IMR-90 (cell line): ENCODE measurements around the gene MID1. TPM values are rescaled to one million over a fixed set of nuclear protein-coding genes. Genes with fewer than 3 reads are reported as not detected.

ENCODE experiments used
- ATAC-seq: fragments of 200-7000 bp; cut with Tn5 transposase; 2 replicates; pipeline ENCODE4 v1.9.1; 2020; ENCODE audit warnings: low read depth, mild to moderate bottlenecking, moderate library complexity
- BruUV-seq: library from RNA; stranded (reverse); fragments of 400-500 nt; replicated peaks from 2 replicates; lab custom pipeline; 2021; lab: Mats Ljungman, UMichigan
- CTCF ChIA-PET: fragments of 300-600 bp; formaldehyde crosslinking; extraction: SDS; loops from one replicate; lab custom pipeline; 2021; ENCODE audit warnings: antibody characterized with exemption; lab: Yijun Ruan, JAX
- POLR2A ChIA-PET: fragments of 300-600 bp; sonication (Branson Sonifier 250); formaldehyde crosslinking; loops from one replicate; lab custom pipeline; 2022; ENCODE audit warnings: antibody characterized with exemption; ENCODE audit not compliant: unreplicated experiment; lab: Charles Lee
- DNase-seq: peaks from one replicate; pipeline ENCODE4 v3.0.0; 2013
- H2AFZ ChIP-seq: replicated peaks from 2 replicates; pipeline ENCODE3; 2013; ENCODE audit warnings: low read length, mild to moderate bottlenecking; ENCODE audit not compliant: poor library complexity
- H2AK5ac ChIP-seq: 2 replicates; pipeline ENCODE4 v1.6.1; 2013; ENCODE audit warnings: low read depth, low read length, inconsistent platforms
- H2AK9ac ChIP-seq: replicated peaks from 2 replicates; pipeline ENCODE3; 2013; ENCODE audit warnings: mild to moderate bottlenecking, low read depth, low read length, moderate library complexity; ENCODE audit not compliant: poor library complexity
- H2BK120ac ChIP-seq: 2 replicates; pipeline ENCODE4 v1.6.1; 2013; ENCODE audit warnings: low read depth, low read length, inconsistent platforms
- H2BK15ac ChIP-seq: 3 replicates; pipeline ENCODE4 v1.6.1; 2013; ENCODE audit warnings: low read depth, low read length, inconsistent platforms
- H2BK20ac ChIP-seq: 2 replicates; pipeline ENCODE4 v1.6.1; 2013; ENCODE audit warnings: low read depth, mild to moderate bottlenecking, inconsistent platforms, low read length, moderate library complexity
- H2BK5ac ChIP-seq: 2 replicates; pipeline ENCODE4 v1.6.1; 2013; ENCODE audit warnings: mild to moderate bottlenecking, low read depth, low read length, inconsistent platforms; ENCODE audit not compliant: poor library complexity, severe bottlenecking
- H3K14ac ChIP-seq: replicated peaks from 2 replicates; pipeline ENCODE4 v1.6.1; 2013; ENCODE audit warnings: low read depth, low read length, inconsistent platforms
- H3K18ac ChIP-seq: 2 replicates; pipeline ENCODE4 v1.6.1; 2013; ENCODE audit warnings: low read depth, low read length, control low read depth
- H3K23ac ChIP-seq: 2 replicates; pipeline ENCODE4 v1.6.1; 2013; ENCODE audit warnings: low read depth, low read length, inconsistent platforms
- H3K27ac ChIP-seq: 2 replicates; pipeline ENCODE4 v1.5.1; 2013; ENCODE audit warnings: mild to moderate bottlenecking, control low read depth, low read length; ENCODE audit not compliant: insufficient read depth
- H3K27me3 ChIP-seq: 2 replicates; pipeline ENCODE4 v1.6.1; 2013; ENCODE audit warnings: low read length; ENCODE audit not compliant: control insufficient read depth, insufficient read depth
- H3K36me3 ChIP-seq: 2 replicates; pipeline ENCODE4 v1.6.1; 2013; ENCODE audit warnings: low read length, mixed read lengths; ENCODE audit not compliant: control insufficient read depth, insufficient read depth
- H3K4ac ChIP-seq: 2 replicates; pipeline ENCODE4 v1.6.1; 2013; ENCODE audit warnings: low read depth, low read length, inconsistent platforms
- H3K4me1 ChIP-seq: 2 replicates; pipeline ENCODE4 v1.6.1; 2013; ENCODE audit warnings: low read length, mixed read lengths; ENCODE audit not compliant: control insufficient read depth, insufficient read depth
- H3K4me2 ChIP-seq: 2 replicates; pipeline ENCODE4 v1.6.1; 2013; ENCODE audit warnings: low read depth, mild to moderate bottlenecking, control low read depth, low read length, moderate library complexity
- H3K4me3 ChIP-seq: 2 replicates; pipeline ENCODE4 v1.5.1; 2013; ENCODE audit warnings: low read depth, mild to moderate bottlenecking, control low read depth, low read length, moderate library complexity; ENCODE audit not compliant: insufficient read depth
- H3K56ac ChIP-seq: 2 replicates; pipeline ENCODE4 v1.6.1; 2013; ENCODE audit warnings: low read length, inconsistent platforms; ENCODE audit not compliant: insufficient read depth; ENCODE audit errors: extremely low read depth
- H3K79me1 ChIP-seq, 2 experiments: 2 replicates each; pipeline ENCODE4 v1.6.1; 2013; ENCODE audit warnings: low read length in 2 of 2, inconsistent platforms in 1 of 2, low read depth in 1 of 2
- H3K9ac ChIP-seq: 2 replicates; pipeline ENCODE4 v1.6.1; 2013; ENCODE audit warnings: low read depth, low read length, control low read depth
- H3K9me1 ChIP-seq: 2 replicates; pipeline ENCODE4 v1.6.1; 2013; ENCODE audit warnings: low read length, inconsistent platforms; ENCODE audit not compliant: insufficient read depth
- H3K9me3 ChIP-seq: 2 replicates; pipeline ENCODE4 v1.6.1; 2013; ENCODE audit warnings: low read length; ENCODE audit not compliant: control insufficient read depth, insufficient read depth
- H4K20me1 ChIP-seq: 2 replicates; pipeline ENCODE4 v1.6.1; 2013; ENCODE audit warnings: low read length, inconsistent platforms; ENCODE audit not compliant: insufficient read depth
- H4K5ac ChIP-seq: 2 replicates; pipeline ENCODE4 v1.6.1; 2013; ENCODE audit warnings: mild to moderate bottlenecking, low read depth, low read length, control low read depth
- H4K8ac ChIP-seq, 2 experiments: 2 replicates each; pipeline ENCODE4 v1.6.1; 2013; ENCODE audit warnings: low read depth in 2 of 2, low read length in 2 of 2, control low read depth in 1 of 2, inconsistent platforms in 1 of 2
- H4K91ac ChIP-seq: 2 replicates; pipeline ENCODE4 v1.6.1; 2013; ENCODE audit warnings: low read depth, low read length, inconsistent platforms; ENCODE audit not compliant: insufficient read depth
- BHLHE40 ChIP-seq: fragments of 150-350 bp; IDR thresholded peaks from 2 replicates; pipeline ENCODE4 v1.6.1; 2016; ENCODE audit warnings: mild to moderate bottlenecking, low read depth, low read length
- WGBS, 2 experiments: methylation state at CpG; one replicate each; pipeline versions ENCODE4 v1.1.5 to v1.1.7; 2013; ENCODE audit warnings: missing lambda C conversion rate in 2 of 2; ENCODE audit not compliant: insufficient read length in 1 of 2; ENCODE audit errors: extremely low coverage in 2 of 2; 5-methylcytosine and 5-hydroxymethylcytosine counted together
- dilution Hi-C: fragments of 300-500 bp; cut with HindIII; formaldehyde crosslinking; loops from one replicate; pipeline ENCODE4 v1.14.3; 2018; ENCODE audit warnings: low sequenced_read_pairs; ENCODE audit not compliant: unreplicated experiment
- in situ Hi-C: fragments of 300-500 bp; cut with MboI; formaldehyde crosslinking; loops from 3 replicates; pipeline ENCODE4 v1.14.3; 2019; ENCODE audit warnings: low sequenced_read_pairs, inconsistent platforms, mixed read lengths
- intact Hi-C: fragments of 100-400 bp; cut with micrococcal nuclease; formaldehyde crosslinking; loops from 2 replicates; pipeline ENCODE4 v1.10.0; 2022
- polyA plus RNA-seq, 3 experiments: library from polyadenylated mRNA; depleted of rRNA; stranded (reverse); fragments of >200 nt; gene quantifications; 2 replicates each; pipeline ENCODE4 v1.2.3, GENCODE V29; 2012; ENCODE audit warnings: low replicate concordance in 1 of 3
- total RNA-seq: library from RNA; depleted of rRNA; stranded (reverse); fragments of >200 nt; gene quantifications from 2 replicates; pipeline ENCODE4 v1.2.3, GENCODE V29; 2012

The MID1 gene
- total and polyA plus RNA-seq, 2 of the 4 experiments (the other 2 are of a cell fraction), result 37.2 to 106 TPM

- dilution Hi-C loops, result no loop called here
- Histone ChIP-seq H4K8ac (no peak overlapping the region), H3K4me1 (no peaks in the 10 kb centered on the region), H4K5ac (no peak overlapping the region), H3K23ac (no peak overlapping the region), H3K9ac (no peak overlapping the region), H3K56ac (no peak overlapping the region), H3K36me3 (no peaks in the 10 kb centered on the region), H2BK20ac (no peak overlapping the region), H3K4me2 (no peak overlapping the region), H4K91ac (no peak overlapping the region), H2AFZ (no peak overlapping the region), H2AK5ac (no peak overlapping the region), H2BK15ac (no peak overlapping the region), H2BK120ac (no peak overlapping the region), H3K9me3 (no peaks in the 10 kb centered on the region), H3K9me1 (no peaks in the 10 kb centered on the region; the same call in 1 of the 2 replicates), H3K4me3 (no peak overlapping the region), H3K18ac (no peak overlapping the region), H2AK9ac (no peak overlapping the region), H2BK5ac (no peak overlapping the region), H4K20me1 (no peaks in the 10 kb centered on the region), H3K4ac (no peak overlapping the region), H3K14ac (no peak overlapping the region), H3K27me3 (no peaks in the 10 kb centered on the region), H3K79me1 (no peaks in the 10 kb centered on the region), H3K27ac (no peak overlapping the region)
- ChIA-PET CTCF (no interaction called here), POLR2A (no interaction called here)
- BruUV-seq, result no TSS peak
- TF ChIP-seq BHLHE40, result no peak
- intact Hi-C loops, result loop anchor here (5.0 kb wide), 1 partner anchor 78 kb away; no protein-coding TSS in a partner anchor
- DNase-seq (no peak), ATAC-seq (no peak)
- in situ Hi-C loops, result no loop called here
- WGBS, 2 experiments, result no CpG with 5 or more reads among the region's 5 CpGs
Observed at GRCh38 chrX:10429908-10430307, 190.5 kb downstream of the MID1 start.
